Esophagus squamous epithelium (tissue), 4 donors: ENCODE measurements around the gene MUC4.

Experiments
- CTCF ChIP-seq, 6 experiments: fragments of 450-650 bp in 4 of 6; fragments of 200-600 bp in 2 of 6; sonication (generic) in 2 of 6; IDR thresholded peaks; one replicate each; pipeline ENCODE4 v1.5.1; 2016 to 2019; ENCODE audit warnings: antibody characterized with exemption in 6 of 6, mild to moderate bottlenecking in 4 of 6, moderate library complexity in 4 of 6
- POLR2A ChIP-seq, 4 donors: fragments of 450-650 bp; IDR thresholded peaks; one replicate each; pipeline ENCODE4 v1.6.1; 2017; ENCODE audit warnings: antibody characterized with exemption in 4 of 4, mild to moderate bottlenecking in 4 of 4, moderate library complexity in 3 of 4

DNA sequence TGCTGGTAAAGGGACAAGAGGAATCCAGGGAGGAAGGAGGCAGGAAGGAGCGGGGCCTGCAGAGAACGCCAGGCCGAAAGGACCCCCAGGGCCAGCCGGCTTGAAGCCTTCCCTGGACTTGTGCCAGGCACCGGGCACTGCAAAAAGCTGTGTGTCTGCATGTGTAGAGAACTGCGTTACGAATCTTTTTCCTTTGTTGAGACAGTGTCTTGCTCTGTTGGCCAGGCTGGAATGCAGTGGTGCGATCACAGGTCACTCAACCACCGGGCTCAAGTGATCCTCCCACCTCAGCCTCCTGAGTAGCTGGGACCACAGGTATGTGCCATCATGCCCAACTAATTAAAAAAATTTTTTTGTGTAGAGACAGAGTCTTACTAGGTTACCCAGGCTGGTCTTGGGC, 17.0 kb upstream of the MUC4 start:
- TF ChIP-seq CTCF (IDR thresholded peaks at IDR 0.05) (no peak), POLR2A (IDR thresholded peaks at IDR 0.05) (no peak)
